Endothelial cell of hepatic sinusoid (primary cell): Measurements from ENCODE around the gene KAZALD1.

Experiments
- in situ Hi-C: cut with HindIII; loops from 2 replicates; pipeline ENCODE4 v1.10.0; 2017; ENCODE audit warnings: low sequenced_read_pairs

Gene KAZALD1

DNA sequence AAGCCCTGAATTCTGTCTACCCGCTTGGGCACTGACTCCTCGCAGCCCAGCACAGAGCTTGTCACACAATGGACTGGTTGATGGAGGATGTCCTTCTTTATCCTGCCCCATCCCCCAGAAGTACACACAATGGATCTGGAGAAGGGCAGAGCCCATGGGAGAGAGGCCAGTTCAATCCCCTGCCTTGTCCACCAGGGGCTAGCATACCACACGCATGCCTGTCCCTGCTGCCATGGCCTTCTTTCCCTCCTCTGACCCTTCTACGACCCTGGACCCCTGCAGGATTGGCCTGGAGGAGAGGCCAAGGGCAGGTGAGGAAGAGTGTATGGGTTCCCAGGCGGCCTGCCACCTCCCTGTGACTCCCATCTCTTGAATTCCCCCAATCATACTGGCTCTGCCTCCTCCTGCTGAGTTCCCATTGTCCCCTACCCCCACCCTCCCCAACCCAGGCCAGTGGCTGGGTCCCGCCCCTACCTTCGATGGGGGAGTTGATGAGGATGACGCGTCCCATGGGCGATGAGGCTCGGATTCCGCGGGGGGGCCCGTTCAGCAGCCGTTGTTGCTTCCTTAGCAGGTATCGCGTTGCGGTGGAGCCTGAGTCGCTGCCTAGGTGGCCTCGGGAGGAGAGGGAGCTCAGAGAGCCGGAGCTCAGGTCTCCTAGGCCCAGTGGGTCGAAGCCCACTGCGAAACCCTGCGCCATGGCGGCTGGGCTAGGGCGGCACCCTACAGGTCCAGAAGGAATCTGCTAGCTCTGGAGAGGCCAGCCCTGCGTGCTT is 32.1 kb upstream of the KAZALD1 start:
- in situ Hi-C loops = loop anchor here (5.0 kb wide), 1 partner anchor 32 kb away; the partner anchor contains the start of gene LZTS2

DNA sequence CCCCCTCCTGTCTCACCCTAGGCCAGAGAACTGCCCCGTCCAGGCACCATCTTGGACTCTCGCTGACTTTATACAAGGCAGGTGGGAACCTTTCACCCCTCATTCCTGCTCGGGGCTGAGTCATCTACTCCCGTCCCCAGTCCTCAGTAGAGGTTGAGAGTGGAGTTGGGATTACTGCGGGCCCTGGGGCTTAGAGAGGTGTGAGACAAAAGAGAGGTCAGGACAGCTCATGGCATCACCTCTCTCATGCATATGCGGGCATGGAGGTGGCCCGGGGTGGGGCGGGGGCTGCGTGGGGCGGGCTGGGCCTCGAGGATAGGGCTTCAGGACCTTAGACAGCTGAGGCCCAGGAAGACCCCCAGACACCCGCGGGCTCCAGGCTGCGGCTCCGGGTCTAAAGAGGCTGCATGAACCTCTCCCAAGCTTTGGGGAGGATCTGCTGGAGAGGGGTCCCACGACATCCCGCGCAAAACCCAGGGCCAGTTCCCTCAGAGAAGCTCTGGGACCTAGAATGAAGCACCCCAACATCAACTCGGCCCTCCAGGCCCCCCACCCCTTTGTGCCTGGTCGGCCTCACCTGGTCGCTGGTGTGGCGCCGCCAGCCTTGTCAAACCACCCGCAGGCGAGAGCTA is 31.2 kb upstream of the KAZALD1 start:
- in situ Hi-C loops = loop anchor here (5.0 kb wide), 1 partner anchor 33 kb away; the partner anchor contains the start of gene LZTS2

DNA sequence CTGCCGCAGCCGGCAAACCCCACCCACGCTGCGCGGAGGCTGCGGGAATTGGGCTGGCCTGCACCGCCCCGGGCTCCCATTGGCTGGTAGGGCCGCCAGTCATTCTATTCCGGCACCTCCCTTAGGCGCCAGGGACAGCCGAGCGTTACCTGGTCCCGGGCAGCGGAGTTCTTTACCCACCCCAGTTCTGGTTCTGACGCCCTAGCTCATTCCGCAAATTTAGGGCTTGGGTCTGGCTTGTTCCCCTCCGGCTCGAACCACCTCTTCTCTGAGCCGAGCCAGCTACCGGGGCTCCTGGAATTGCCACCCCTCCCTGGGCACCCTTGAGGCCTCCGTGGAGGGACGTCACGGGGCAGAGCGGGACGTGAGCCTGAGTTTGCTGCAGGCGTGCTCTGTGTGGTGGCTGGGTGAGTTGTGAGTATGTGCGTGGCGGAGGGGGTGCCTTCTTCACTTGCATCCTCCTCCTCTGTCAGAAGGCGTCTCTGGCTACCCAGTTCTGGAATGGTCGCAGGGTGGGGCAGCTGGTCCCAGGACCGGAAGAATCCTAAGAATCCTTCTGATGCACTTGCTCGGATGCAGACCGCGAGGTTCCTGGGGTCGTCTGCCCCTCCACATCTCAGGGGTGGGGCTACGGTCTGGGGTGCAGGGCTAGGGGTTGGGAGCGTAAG is 30.5 kb upstream of the KAZALD1 start, which contains the start of the genes PDZD7 and SFXN3:
TSS of gene PDZD7 (minus strand) at position 2 of the 668 bp plus-strand sequence. CDS start 910 bp downstream, outside the sequence.
TSS of gene SFXN3 (plus strand) at position 107 of the 668 bp plus-strand sequence. CDS start 3,461 bp downstream, outside the sequence.
- in situ Hi-C loops = loop anchor here (5.0 kb wide), 1 partner anchor 34 kb away; the partner anchor contains the start of gene LZTS2

DNA sequence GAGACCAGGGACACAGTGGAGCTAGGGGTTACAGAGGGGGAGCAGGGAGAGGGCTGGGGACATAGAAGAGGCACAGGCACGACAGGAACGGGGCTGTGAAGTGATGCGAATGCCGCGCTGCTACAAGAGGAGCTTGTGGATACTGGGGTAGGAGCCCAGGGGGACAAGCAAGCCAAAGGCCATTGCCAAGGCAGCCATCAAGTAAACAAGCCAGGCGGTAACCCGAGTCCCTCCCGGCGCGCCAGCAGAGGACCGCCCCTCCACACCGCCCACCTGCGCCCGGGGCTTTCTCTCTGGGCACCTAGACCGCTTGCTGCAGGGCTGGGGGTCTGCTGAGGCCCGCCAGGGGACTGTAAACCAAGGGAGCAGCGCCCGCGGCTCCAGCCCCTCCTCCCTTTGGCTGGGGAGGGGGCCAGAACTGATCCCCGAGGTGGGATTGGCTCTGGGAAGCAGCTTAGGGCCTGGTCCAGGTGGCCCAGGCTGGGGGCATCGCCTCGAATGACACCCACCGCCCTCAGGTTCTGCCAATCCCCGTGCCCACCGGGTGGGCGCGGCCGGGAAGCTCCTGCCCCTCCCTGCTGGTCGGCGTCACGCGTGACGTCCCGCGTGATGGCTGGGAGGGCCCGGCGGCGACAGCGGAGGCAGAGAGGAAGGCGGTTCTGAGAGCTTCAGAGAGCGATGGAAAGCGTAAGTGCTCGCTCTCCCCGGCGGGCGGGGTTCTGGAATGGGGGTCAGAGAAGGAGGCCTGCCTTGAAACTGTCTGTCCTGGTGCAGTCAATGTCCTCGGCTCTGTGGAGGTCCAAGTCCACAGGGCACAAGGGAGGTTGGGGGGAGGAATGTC is 29.8 kb upstream of the KAZALD1 start:
- in situ Hi-C loops = loop anchor here (5.0 kb wide), 1 partner anchor 35 kb away; the partner anchor contains the start of gene LZTS2

DNA sequence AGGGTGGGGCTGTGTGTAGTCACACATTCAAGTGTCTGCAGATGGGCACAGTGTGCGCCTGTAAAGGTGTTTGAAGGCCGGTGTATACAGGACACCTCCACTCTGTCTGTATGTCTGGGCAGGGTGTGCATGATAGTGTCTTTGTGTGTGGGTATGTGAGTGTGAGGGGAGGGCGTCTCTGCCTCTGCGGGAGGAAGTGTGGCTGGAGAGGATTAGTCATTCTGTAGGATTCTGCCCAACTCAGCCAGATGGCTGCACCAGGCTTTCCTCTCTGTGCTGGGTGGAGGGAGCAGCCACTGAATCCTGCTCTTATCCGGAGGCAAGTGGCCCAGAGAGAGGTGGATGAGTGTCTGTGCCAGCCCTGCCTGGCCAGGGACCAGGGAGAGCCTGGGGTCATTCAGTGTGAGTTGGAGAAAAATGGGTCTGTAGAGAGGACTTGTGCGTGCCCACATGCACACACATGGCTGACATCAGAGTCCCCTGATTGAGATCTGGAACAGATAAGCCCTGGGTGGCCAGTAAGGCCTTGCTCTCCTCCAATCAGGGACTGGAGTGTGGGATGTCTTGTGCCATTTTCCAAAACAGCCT is 29.1 kb upstream of the KAZALD1 start:
- in situ Hi-C loops = loop anchor here (5.0 kb wide), 1 partner anchor 35 kb away; the partner anchor contains the start of gene LZTS2

DNA sequence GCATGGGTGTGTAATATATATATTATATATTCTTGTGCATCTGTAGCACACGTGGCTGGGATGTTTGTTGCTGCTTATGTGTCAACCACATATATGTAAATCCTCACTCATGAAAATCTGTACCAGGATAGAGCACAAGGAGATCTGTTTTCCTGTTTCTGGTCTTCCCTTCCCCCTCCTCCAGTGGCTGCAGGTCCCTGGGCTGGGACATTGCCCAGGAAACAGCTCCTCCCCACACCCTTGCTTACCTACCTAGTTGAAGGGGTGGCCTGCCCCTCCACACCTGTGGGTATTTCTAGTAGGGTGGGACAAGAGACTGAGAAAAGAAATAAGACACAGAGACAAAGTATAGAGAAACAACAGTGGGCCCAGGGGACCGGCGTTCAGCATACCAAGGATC is 28.5 kb upstream of the KAZALD1 start:
- in situ Hi-C loops = loop anchor here (5.0 kb wide), 1 partner anchor 36 kb away; the partner anchor contains the start of gene LZTS2

DNA sequence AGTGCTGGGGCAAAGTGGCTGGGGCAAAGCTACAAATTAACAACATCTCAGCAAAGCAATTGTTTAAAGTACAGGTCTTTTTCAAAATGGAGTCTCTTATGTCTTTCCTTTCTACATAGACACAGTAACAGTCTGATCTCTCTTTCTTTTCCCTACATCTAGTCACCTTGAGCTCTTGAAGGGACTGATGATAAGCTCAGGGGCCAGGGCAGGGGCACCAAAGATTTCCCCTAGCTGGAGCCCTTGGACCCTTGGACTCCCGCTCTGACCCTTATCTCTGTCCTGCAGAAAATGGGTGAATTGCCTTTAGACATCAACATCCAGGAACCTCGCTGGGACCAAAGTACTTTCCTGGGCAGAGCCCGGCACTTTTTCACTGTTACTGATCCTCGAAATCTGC is 27.4 kb upstream of the KAZALD1 start:
- in situ Hi-C loops = loop anchor here (5.0 kb wide), 1 partner anchor 37 kb away; the partner anchor contains the start of gene LZTS2

DNA sequence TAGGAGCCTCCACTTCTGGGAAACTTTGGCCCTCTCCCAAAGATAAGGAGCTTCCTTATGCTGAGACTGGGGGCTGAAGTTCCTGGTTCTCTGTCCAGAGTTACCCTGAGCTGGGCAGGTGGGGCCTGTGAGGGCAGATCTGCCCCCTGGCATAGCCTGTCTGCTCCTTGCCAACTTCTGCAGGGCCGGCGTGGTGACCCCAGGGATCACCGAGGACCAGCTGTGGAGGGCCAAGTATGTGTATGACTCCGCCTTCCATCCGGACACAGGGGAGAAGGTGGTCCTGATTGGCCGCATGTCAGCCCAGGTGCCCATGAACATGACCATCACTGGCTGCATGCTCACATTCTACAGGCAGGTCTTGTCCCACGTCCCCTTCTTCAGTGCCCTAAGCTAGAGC is 26.5 kb upstream of the KAZALD1 start:
- in situ Hi-C loops = no loop called here

DNA sequence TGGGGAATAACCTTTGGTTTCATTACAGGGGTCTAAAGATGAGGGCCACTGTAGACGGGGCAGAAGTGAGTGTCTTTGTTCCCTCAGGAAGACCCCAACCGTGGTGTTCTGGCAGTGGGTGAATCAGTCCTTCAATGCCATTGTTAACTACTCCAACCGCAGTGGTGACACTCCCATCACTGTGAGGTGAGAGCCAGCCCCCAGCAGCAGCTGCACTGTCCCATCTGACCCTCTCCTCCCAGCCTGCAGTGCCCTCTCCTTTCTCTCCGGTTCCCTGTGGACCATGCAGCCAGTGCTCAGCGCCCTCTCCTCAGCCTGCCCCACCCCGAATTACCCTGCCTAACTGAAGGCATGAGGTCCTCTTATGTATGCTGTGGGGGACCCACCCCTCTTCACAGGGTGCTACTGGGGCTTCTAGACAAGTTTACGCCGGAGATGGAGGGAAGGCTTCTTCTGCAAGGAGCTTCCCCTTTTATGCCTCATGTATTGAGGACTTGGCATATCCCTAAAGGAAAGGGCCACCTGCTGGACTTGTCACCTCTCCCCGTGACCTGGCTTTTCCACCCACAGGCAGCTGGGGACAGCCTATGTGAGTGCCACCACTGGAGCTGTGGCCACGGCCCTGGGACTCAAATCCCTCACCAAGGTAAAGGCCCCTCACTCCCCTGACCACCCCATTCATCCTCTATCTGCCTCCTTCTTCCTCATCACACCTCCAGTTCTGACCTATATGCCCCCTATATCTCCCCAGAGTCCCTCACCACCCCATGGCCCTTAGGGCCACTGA is 25.7 kb upstream of the KAZALD1 start:
- in situ Hi-C loops = no loop called here

DNA sequence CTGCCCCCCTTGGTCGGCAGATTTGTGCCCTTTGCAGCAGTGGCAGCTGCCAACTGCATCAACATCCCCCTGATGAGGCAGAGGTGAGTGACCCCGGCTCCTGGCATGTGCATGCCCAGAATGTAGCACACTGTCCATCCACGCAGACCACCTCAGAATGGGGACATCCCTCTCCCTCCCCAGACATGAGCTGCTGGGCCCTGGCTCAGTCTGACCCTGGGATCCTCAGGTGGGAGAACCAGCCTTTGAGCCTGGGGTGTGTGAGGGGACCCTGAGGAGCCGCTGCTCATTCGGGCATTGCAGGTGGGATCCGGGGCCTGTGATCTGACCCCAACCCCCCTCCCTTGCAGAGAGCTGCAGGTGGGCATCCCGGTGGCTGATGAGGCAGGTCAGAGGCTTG is 25.1 kb upstream of the KAZALD1 start:
- in situ Hi-C loops = no loop called here

DNA sequence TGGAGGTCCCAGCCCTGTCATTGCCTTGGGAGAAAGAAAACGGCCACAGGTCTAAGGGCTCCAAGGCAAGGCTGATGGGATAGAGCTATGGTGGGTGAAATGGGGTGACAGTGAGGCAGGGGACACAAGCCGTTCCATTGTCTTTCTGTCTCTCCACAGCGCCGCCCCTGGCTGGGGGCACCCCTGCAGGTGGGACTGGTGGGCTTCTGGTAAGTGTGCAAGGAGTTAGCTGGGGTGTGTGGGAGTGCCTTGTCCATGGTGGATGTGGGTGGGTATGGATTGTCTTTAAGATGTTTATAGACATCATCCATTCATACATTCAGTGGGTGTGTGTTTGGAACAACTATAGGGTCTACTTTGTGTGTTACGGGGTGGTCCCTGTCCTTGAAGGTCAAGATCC is 23.3 kb upstream of the KAZALD1 start:
- in situ Hi-C loops = no loop called here

DNA sequence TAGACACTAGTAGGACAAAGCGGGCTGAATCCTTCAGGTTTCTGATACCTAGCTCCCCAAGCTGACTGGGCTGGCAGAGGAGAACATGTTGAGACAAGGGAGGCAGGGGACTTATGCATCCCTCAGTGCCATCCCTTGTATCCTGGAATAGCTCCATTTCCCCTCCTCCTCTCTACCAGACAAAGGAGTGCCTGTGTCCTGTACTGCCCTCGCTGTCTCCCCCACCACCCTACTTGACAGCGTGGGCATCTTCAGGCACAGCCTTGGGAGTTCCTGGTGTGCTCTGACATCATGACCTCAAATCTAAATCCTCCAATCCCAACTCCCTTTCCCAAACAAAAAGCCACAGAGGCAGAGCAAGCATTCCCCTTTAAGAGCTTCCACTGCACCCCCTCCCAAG is 21.7 kb upstream of the KAZALD1 start:
- in situ Hi-C loops = no loop called here

DNA sequence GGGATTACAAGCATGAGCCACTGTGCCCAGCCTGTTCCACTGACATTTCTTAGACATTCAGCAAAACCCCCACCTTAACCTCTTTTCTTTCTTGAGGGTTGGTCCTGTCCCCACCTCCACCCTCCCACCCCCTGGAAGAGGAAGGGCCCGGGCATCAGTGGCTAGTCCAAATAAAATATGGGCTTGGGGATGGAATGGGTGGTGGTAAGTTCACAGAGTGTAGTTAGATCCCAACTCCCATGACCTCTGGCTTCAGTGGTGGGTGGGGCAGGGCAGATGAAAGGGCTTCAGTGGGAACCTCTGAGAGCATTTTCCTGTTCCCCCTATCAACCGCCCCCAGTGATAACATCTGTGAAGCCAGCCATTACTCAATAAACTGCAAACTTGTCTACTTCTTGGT is 20.9 kb upstream of the KAZALD1 start:
- in situ Hi-C loops = no loop called here

DNA sequence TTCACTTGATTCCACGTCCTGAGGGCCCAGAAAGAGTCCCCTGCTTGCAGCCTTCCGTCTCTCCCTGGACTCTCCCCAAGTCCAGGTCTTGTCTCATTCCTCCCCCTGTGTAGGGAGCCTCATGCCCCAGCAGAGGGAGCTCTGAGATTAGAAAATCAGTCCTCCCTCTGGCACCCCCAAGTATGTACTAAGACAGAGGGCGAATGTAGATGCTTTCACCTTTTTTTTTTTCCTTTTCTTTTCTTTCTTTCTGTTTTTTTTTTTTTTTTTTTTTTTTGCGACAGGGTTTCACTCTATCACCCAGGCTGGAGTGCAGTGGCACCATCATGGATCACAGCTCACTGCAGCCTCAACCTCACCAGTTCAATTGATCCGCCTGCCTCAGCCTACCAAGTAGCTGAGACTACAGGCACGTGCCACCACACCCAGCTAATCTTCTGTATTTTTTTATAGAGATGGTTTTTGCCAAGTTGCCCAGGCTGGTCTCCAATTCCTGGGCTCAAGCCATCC is 20.5 kb upstream of the KAZALD1 start:
- in situ Hi-C loops = no loop called here

DNA sequence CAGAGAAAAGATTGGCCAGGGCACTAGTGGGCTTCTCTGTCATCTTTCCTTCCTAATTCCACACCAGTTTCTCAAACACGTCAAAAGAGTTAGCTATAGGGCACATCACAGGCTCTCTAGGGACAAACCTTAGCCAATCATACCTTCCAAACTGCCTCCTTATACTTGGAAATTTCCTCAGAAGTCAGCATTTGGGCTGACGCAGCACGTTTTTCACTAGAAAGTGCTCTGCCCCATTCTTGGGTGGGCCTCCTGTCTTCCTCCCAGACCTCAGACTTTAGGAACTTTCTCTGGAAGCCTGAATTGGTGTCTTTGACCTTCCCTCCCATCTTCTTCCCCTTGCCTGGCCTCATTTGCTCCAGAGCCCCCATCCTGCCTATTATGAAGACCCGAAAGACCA is 19.7 kb upstream of the KAZALD1 start:
- in situ Hi-C loops = no loop called here

DNA sequence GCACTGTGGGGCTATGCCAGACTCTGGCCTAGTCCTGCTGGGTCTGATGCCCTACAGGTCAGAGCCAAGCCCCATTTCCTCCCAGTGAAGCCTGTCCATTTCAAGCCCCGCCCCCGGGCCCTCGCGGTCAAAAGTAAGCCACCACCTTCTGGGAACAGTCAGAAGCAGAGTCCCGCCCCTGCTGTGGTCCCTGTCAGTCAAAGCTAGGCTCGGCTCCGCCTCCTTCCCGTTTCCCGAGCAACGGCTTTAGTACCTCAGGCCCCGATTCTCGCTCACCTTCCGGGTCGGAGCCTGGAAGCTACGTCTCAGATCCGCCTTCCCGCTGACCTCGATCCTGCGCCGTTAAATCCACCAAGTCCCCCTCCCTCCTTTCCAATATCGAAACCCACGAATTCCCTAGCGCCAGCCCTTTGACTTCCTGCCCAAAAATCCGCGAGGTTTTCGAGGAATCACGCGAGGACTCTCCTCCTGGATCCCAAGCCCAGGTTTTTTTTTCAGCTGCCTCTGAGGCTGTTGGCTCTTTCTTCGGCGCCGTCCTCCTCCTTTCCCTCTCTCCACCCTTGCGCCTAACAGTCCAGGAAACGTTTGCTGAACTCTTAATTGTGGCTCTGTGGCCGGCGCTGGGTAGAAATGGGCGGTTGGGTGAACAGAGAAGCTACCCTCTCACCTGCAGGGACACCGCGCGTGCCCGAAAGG is 19.0 kb upstream of the KAZALD1 start:
- in situ Hi-C loops = no loop called here

DNA sequence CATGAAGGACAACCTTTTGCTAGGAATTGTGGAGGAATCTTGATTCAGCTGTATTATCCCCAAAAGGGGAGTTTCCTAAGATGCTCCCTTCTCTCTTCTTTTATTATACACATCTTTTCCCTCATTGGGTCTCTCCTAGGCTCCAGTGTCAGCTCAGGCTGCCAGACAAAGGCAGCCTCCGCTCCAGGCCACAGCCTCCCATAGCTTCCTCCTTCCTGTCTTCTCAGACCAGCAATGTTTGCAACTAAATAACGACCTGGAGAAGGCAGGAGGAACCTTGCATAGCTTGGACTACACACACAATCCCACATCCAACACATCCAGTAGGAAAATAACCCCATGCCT is 18.5 kb upstream of the KAZALD1 start:
- in situ Hi-C loops = no loop called here

DNA sequence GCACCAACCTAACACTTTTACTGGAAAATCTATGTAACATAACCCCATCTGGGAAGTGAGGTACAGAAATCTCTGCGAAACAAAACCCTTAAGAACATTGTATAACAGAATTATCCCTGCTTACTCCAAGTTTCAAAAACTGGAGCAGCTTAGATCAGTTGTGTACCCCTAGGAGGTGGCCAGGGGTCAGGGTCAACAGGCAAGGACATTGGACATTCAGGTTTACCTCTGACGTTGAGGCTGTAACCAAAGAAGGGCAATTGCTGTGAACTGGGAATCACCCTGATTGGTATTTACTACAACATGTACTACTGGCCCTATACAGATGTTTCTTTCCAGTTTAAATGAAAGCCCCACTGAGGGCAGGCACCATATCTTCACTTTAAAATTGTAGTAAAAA is 17.7 kb upstream of the KAZALD1 start:
- in situ Hi-C loops = no loop called here
